ENCODE data around the gene CRACR2A.

CRACR2A gene

DNA sequence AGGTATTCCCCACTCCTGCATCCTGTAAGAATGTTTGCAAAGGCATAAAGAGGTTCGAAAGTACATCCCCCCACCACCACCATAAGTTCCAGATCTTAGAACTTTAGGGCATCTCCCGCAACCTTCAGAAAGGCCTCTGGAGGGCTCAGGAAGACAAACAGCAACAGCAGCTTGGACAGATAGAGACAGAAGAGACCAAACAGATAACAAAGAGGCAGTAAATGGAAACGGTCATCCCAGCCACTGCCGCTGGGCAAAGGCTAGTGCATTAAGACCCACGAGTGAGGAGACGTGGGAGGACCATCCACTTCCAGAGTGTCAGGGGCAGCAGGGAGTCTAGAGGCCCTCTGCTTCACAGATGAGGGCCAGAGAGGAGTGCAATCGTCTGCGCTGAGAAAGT, 124.3 kb downstream of the CRACR2A start:
- H3K4me3 ChIP-seq (ENCODE audit: low read length): no peak overlapping the region
- no peak for DNase-seq (ENCODE audit: low read depth)
- TF ChIP-seq, protein P1, sequence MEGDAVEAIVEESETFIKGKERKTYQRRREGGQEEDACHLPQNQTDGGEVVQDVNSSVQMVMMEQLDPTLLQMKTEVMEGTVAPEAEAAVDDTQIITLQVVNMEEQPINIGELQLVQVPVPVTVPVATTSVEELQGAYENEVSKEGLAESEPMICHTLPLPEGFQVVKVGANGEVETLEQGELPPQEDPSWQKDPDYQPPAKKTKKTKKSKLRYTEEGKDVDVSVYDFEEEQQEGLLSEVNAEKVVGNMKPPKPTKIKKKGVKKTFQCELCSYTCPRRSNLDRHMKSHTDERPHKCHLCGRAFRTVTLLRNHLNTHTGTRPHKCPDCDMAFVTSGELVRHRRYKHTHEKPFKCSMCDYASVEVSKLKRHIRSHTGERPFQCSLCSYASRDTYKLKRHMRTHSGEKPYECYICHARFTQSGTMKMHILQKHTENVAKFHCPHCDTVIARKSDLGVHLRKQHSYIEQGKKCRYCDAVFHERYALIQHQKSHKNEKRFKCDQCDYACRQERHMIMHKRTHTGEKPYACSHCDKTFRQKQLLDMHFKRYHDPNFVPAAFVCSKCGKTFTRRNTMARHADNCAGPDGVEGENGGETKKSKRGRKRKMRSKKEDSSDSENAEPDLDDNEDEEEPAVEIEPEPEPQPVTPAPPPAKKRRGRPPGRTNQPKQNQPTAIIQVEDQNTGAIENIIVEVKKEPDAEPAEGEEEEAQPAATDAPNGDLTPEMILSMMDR (IDR thresholded peaks at IDR 0.05; ENCODE audit: insufficient read depth, low read depth, low read length, missing control alignments): no peak

DNA sequence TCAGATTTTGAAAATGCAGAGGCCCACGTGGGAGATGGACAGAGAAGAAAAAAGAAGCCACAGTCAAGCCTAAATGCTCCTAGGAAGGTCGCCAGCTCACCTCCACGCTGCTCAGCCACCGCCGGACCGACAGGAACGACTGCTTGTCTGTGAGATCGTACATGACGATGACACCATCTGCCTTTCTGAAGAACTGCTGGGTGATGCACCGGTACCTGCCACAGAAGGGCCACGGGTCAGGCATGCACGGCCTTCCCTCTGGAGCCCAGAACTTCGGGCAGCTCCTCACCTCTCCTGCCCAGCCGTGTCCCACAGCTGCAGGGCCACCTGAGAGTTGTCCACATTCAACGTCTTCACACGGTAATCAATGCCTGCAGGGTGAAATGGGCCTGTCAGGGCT, 125.6 kb downstream of the CRACR2A start:
- no peak for DNase-seq (ENCODE audit: low read depth)
- TF ChIP-seq, protein P1 (IDR thresholded peaks at IDR 0.05; ENCODE audit: insufficient read depth, low read depth, low read length, missing control alignments): no peak
- no peak overlapping the region for H3K4me3 ChIP-seq (ENCODE audit: low read length)

DNA sequence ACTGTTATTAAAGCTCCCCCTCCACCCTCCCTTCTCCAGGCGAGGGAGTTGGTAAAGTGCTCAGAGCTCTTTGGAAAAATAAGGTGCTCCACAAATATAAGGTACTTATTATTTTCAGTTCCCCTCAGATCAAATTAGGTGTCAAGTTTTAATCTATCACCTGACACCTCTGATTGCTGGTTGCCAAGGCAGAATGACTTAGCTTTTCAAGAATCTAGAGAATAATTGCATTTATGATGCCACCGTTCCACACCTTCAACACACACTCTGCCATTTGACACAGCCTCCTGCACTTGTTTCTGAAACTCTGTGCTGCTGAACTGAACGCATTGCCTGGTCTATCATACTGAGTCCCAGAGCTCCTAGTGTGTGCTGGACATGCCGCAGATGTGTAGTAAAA, 128.6 kb downstream of the CRACR2A start:
- no peak overlapping the region for H3K4me3 ChIP-seq (ENCODE audit: low read length)
- TF ChIP-seq, protein P1 (IDR thresholded peaks at IDR 0.05; ENCODE audit: insufficient read depth, low read depth, low read length, missing control alignments): no peak
- no peak for DNase-seq (ENCODE audit: low read depth)

DNA sequence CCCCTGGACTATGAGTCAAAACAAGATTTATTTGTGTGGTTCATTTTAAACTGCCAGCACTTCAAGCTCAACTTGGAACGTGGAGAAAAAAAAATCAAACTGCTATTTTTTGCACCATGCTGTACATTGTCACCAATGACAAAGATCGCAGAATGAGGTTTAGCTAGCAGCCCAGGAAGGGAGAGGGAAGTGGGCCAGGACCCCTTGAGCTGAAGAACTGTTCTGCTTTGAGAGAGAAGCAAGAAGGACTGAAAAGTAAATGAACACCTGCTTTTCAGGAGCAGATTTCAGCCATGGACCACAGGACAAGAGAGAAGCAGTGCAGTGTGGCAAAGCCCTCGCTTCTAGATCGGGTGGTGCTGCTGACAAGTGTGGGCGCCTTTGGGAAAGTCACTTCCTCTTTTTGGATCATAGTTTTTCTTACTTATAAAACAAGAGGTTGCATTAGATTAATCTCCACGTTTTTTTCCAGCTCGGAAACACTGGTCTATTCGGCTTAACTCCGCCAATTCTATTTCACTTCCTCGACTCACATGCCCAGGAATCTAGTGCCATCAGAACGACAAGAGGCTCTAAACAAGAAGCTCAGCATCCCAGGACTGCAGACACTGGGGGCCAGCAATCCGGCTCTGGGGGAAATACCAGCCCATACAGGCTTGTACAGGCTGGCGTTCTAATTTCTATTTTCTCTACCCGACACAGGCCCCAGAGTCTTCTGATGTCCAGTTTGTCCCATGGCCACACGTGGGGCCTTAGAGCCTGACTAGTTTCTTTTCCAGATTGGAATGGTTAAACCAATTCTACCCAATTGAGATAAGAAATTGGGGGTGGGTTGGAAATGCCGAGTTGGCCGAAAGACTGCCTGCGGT, 129.9 kb downstream of the CRACR2A start:
- no peak for DNase-seq (ENCODE audit: low read depth)
- TF ChIP-seq, protein P1 (IDR thresholded peaks at IDR 0.05; ENCODE audit: insufficient read depth, low read depth, low read length, missing control alignments): no peak

DNA sequence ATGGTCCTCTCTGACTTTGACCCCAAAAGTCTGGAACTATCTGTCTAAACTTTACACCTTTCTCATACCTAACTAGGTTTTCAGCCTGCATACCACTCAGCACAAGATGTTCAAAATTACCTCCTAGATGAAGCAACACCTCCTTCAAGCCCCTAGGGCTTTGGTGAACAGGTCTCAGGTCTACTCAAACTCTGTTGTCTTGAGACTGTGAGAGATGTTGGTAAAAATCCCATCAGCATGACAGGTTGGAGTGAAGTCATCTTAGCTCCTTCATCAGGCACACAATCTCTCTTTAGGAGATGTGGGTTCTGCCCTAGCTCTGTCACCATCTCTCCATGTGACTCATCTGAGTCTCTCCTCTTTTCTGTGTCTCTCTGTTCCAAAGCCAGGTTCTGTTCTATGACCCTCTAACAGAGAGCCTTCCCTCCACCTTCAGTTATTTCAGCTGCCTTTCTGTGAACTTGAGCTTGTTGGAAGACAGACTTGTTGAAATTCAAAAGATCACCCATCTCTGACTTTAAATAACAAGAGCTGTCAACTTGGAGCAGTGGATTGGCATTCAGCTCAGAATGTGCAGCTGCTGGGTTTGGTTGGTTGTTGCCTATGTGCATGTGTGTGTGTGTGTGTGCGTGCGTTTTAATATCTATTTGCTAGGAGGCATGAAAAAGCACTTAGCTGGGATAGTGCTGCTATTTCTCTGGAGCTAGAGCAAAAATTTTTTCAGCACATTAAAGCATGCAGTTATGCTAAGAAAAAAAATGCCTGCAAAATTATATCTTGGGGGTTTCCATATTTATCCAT, 130.7 kb downstream of the CRACR2A start:
- H3K4me3 ChIP-seq (ENCODE audit: low read length): no peak overlapping the region
- peak; percentile 12 for DNase-seq (ENCODE audit: low read depth)
- TF ChIP-seq, protein P1 (IDR thresholded peaks at IDR 0.05; ENCODE audit: insufficient read depth, low read depth, low read length, missing control alignments): no peak

More for the DNA sequence above, 129.9 kb downstream of the CRACR2A start:
- no peak overlapping the region for H3K4me3 ChIP-seq (ENCODE audit: low read length)

DNA sequence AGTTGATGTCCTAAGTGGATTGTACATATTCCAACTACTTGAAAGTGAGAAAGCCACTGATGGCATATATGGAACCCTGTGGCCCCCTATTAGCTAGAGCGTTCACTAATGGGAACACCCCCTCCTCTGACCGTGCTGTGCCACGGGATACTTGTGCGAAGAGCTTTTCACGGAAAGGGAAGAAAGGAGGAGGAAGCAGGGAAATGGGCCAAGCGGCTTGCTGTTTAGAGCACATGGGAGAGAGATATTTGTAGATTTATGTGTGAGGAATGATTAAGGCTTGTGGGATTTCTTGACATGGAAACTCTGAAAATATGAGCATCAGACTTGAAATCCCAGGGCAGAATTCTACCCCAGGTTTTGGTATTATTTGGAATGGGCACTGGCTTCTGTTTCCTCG, 132.1 kb downstream of the CRACR2A start:
- TF ChIP-seq, protein P1 (IDR thresholded peaks at IDR 0.05; ENCODE audit: insufficient read depth, low read depth, low read length, missing control alignments): no peak
- H3K4me3 ChIP-seq (ENCODE audit: low read length): no peak overlapping the region
- no peak for DNase-seq (ENCODE audit: low read depth)

All from epithelial cell of esophagus (primary cell).